ENCODE measurements around the gene EXOC3L1. TPM values are rescaled to one million over a fixed set of nuclear protein-coding genes. Genes with fewer than 3 reads are reported as not detected.

EXOC3L1 gene
- polyA plus RNA-seq, 3 donors, result 4.3 to 6.3 (median 6.1) TPM

DNA sequence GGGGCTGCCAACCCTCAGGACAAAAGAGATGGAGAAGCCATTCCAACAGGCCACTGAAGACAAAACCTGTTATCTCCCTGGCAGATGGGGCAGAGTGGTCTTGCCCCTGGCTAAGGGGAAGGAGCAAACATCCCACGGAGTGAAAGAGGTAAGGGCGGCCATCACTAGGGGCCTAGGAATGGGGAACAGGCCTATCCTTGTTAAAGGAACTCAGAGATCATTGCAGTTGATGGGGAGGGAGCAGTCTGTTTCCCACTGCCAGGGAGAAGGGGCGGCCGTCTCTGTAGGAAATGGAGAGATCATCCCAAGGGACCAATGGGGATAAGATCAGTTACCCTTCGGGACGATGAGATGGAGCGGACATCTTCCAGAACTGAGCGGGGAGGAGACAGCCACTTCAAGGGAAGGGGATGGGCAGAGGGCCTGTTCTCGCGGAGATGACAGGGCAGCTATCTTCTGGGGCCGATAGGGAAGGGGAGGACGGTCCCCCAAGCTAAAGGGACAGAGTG is 36.4 kb upstream of the EXOC3L1 start:
- peak in 2 of 11 donors; percentile 13 to 31 for DNase-seq (ENCODE audit: extremely low read depth in 1 of 11, low read depth in 9 of 11, low spot score in 4 of 11)

DNA sequence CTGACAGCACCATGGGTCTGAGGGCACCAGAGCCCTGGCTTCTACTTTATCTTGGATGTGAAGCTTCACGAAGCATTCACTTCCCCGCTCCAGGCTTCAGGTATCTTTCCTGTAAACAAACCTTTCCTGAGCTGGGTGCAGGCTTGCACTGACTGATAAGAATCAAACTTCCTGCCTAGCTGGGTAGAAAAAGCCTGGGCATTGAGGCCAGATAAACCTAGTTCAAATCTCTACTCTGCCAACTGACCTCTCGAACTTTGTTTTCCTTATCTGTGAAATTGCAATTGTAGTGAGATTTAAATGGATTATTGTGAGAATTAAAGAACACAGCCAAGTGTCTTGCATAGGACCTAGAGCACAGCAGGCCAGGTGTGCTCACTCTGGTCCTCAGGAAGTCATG is 34.1 kb upstream of the EXOC3L1 start:
- DNase-seq (ENCODE audit: extremely low read depth in 1 of 11, low read depth in 9 of 11, low spot score in 4 of 11), result no peak

DNA sequence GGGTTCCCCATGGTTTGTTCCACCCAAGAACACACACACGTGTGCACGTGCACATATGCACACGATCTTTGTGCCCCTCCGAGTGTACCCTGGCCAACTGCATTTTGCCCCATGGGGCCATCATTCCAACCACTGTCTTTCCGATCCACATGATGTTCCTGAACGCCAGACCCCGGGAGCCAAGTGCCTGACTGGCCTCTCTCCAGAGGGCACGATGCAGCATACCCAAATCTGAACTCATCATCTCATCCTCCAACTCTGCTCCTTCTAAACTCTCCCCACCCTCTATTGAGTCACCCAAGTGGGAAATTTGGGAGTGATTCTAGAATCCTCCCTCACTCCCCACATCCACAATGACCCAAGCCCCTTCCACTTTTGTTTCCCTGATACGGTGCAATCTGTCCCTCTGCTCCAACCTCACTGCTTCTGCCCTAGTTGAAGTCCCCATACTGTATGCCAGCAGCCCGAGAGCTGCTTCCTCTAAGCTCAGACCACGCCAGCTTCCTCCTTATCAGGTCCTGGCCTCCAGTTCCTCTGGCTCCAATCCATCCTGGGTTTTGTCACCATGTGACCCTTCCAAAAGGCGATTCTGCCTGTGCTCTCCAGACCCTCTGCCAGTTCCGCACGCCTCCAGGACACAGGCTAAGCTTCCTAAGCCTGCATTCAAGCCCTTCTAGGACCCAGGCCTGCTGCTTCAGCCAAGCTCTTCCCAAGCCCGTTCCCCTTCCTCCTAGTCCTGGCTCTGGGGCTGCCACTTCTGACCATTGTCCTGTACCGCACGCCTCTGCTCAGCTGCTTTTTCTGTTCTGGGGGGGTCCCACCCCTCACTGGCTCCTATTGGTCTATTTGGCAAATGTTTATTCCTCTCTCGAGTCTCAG is 26.9 kb upstream of the EXOC3L1 start:
- no peak for DNase-seq (ENCODE audit: extremely low read depth in 1 of 11, low read depth in 9 of 11, low spot score in 4 of 11)

DNA sequence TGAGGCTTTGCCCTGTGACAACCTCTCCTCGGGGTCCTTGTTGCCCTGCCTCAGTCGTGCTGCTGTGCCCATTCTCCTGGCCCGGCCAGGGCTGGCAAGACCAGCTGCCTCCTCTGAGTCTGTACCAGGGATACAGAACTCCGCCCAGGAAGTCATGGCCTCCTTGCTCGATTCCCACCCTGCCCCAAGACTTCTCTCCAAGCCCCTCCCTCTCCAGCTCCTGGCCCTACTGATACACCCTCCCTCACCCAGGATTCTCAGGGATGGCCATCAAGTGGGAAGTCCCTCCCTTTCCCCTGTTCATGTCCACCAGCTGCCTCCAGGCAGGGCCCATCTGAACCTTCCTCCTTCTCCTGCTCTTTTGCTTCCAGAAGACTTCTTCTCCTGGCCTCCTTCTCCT is 25.8 kb upstream of the EXOC3L1 start:
- no peak for DNase-seq (ENCODE audit: extremely low read depth in 1 of 11, low read depth in 9 of 11, low spot score in 4 of 11)

DNA sequence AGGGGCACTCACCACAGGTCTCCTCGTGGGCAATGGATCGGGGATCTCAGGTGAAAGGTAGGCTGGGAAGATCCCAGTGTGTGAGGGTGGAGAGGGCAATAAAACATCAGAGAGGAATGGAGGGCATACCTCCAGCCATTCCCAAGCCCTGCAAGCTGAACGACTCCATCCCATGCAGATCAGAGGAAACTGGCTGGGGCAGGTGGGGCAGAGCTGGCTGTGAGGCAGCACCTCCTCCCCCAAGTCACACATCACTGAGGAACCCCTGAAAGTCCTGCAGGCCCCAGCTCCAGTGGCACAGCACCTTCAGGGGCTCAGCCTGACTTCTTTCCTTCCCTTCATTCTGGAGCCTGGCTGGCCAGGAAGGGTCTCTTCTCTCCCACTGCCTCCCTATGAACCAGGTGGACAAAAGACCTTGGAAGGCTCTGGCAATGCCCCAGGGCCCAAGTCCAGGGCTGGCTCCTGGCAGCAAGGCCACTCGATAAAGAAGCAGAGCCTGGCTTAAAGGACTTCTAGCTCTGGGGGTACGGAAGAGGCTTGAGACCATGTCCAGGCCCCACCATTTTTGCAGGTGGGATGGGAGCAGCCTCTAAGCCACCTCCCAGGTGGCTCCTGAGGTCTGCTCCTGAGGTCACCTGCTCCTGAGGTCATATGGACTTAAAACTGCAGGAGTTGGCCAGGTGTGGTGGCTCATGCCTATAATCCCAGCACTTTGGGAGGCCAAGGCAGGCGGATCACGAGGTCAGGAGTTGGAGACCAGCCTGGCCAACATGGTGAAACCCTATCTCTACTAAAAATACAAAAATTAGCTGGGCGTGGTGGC is 23.5 kb upstream of the EXOC3L1 start:
- no peak for DNase-seq (ENCODE audit: extremely low read depth in 1 of 11, low read depth in 9 of 11, low spot score in 4 of 11)

DNA sequence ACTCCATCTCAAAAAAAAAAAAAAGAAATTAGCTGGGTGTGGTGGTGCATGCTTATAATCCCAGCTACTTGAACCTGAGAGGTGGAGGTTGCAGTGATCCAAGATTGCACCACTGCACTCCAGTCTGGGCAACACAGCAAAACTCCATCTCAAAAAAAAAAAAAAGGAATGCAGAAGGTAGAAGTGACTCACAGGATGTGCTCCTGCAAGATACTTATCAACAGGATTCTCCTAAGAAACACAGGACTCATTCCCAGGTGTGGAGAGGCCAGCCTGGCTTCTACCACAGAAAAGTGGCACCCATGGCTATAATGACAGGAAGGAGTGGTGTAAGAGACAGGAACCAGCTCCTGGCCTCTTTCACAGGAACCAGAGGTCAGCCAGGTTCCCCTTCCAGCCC is 22.8 kb upstream of the EXOC3L1 start:
- DNase-seq (ENCODE audit: extremely low read depth in 1 of 11, low read depth in 9 of 11, low spot score in 4 of 11), result no peak

DNA sequence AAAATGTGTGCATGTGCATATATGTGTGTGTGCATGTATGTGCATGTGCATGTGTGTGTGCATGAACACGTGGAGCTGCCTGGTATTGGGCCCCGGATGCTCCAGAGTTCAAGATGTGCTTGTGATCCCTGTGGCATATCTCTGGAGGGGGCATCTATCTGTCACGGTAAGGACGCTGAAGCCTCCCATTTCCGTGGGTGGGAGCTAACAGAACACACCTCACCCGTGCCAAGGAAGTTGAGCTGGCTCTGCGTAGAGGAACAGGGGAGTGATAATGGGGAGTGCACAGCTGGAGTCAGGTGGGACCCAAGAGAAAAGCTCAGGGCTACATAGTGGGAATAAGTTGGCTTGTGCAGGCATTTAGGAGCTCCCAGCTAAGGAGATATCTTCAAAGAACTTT is 21.7 kb upstream of the EXOC3L1 start:
- DNase-seq (ENCODE audit: extremely low read depth in 1 of 11, low read depth in 9 of 11, low spot score in 4 of 11), result no peak

DNA sequence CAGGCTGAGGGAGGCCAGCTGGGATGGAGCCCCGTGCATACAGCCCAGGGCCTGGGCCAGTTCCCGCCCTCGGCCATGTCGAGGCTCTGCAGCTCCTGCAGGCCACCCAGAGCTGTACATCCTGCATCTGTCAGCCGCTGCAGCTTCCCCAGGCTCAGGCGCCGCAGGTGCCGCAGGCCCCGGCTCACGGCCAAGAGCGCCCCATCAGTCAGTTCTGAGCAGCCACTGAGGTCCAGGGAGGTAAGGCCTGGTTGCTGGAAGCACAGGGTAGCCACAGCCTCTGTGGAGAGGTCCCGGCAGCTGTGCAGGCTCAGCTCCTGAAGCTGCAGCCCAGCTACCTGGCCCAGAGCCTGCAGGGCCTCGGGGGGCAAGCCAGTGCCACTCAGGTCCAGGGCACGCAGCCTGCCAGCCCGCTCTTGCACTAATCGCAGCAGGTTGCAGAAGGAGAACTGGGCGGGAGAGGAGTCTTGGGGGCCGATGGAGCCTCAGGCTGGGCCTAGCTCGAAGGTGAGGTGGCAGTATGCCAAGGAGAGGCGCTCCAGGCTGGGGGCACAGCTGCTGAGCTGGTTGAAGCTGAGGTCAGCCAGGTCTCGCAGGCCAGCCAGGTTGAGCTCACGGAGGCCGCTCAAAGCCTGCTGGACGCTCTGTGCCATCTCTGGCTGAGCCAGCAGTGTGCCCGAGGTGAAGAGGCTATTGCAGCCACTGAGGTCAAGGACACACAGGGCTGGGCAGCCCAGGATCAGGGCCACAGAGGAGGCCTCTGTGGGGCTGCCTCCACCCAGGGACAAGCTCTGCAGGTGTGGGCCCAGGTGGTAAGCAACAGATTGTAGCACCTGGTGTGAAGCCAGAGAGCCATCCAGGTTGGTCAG is 20.4 kb upstream of the EXOC3L1 start:
- DNase-seq (ENCODE audit: extremely low read depth in 1 of 11, low read depth in 9 of 11, low spot score in 4 of 11), result no peak

DNA sequence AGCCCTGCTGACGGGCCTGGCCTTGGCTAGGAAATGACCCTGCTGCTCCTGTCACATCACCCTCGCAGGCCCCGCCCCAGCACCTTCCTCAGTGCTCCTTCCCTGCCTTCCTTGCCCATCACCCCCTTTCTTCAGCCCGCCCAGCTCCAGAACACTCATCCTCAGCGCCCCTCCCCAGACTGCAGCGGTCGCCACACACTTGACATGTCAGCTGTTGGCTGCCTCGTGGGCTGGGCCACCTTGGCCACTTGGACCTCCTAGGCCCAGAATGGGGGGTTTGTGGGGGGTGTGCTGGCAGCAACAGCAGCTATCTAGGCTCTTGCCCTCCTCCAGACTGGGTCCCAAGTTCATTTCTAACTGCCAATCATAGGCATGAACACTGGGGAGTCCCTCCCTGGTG is 19.6 kb upstream of the EXOC3L1 start:
- DNase-seq (ENCODE audit: extremely low read depth in 1 of 11, low read depth in 9 of 11, low spot score in 4 of 11), result no peak

DNA sequence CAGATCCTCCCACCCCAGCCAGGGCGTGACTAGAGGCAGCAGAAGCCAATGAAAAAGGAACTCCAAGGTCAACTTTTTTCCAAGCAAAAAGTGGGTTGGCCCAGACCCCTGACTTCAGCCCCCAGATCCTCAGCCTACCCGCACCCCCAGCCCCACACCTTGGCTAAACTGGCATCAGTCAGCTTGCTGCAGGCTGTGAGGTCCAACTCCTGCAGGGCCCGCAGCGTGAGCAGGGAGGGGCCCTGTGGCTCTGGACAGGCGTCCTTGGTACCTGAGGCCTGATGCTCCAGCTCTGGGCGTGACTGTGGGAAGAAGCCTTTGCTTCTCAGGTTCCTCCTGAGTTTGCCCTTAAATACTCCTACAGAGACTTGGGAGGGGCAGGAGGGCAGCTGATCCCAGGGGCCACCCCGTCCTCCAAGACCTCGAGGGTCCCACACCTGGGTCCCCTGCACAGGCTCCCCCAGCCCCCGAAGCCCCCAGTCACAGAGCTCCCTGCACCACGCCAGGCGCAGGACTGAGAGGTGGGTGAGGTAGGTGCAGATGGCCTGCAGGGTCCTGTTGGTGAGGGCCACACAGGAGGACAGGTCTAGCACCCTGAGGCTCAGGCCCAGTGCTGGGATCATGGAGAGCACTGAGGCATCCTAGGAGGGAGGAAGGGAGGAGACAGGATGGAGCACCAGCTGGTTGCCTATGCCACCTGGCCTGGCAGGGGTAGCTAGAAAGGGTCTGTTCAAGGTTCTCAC is 18.4 kb upstream of the EXOC3L1 start:
- no peak for DNase-seq (ENCODE audit: extremely low read depth in 1 of 11, low read depth in 9 of 11, low spot score in 4 of 11)

DNA sequence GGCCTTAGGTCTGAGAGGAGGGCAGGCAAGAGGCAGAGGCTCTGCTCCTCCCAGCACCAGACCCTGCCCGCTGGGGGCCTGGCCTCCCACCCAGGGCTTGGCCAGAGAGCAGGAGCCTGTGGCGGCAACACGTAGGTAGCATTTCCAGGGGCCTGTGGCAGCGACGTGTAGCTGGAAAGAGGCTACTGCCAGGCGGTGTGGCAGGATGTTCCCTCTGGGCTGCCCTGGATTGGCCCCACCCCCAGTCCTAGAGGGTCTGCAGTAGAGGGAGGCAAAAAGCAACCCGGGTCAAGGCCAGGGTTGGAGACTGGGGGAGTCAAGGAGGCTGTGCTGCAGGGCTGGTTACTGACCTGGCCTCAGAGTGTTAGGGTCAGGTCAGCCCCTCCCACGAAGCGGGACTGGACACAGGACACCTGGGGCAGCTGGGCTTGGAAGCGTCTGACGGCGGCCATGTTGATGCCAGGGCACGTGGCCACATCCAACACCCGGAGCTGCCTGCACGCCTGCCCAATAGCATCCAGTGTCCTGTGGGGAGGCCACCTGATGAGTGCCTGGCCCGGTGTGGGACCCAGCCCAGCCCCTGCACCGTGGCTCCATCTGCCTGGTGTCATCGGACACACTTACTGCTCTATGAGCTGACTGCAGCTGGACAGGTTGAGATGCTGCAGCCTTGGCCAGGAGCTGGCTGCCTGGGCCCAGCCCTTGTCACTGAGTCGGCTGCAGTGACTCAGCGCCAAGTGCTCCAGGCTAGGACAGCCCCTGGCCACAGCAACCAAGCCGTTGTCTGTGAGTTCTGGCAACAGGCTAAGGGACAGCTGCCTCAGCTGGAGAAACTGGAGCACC is 17.5 kb upstream of the EXOC3L1 start:
- DNase-seq (ENCODE audit: extremely low read depth in 1 of 11, low read depth in 9 of 11, low spot score in 4 of 11), result no peak

DNA sequence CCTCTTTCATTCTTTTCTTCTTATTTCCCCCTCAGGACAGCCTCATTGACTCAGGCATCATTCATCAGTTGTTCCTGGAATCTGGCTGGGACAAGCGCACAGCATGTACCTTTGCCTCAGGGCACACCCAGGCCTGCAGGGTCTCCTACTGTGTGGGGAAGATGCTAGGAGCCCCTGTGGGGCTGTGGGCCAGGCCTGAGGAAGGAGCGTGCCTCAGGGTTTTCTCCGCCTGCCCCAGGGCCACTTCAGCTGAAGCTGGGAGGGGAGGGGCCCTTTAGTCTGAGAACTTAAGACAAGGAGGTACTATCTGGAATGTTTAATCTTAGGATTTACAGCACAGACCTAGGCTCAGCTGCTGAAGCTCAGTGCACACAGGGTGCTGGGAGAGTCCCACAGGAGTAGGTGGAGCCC is 16.9 kb upstream of the EXOC3L1 start:
- DNase-seq (ENCODE audit: extremely low read depth in 1 of 11, low read depth in 9 of 11, low spot score in 4 of 11), result no peak

DNA sequence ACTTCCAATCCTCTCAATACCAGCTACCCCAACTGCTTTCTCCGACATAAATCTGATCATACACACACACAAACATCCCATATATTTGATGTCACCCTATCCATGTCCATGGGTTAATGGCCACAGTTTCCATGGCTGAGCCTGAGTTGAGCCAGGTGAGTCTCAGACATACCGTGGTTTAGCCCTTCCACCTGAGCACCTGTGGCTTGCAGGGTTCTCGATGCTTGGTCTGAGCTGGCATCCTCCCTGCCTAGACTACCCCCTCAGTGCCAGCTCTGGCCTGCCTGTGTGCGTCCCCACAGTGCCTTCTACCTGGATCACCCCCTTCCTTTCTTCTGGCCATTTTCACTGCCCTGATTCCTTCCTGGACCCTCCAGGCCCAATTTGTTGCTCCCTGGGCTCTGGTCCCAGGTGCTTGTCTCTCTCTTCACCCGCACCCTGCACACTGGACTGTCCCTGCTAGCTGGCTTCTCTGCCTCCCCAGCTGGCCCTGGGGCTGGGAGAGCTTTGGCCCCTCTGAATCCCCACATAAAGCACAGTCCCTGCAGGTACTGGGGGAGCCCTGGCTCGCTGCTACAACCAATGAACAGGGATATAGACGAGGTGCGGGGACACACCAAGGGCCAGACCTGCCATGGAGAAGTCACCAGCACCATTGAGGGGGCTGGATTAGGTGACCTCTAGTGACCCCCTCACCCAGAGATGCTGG is 16.3 kb upstream of the EXOC3L1 start:
- no peak for DNase-seq (ENCODE audit: extremely low read depth in 1 of 11, low read depth in 9 of 11, low spot score in 4 of 11)

DNA sequence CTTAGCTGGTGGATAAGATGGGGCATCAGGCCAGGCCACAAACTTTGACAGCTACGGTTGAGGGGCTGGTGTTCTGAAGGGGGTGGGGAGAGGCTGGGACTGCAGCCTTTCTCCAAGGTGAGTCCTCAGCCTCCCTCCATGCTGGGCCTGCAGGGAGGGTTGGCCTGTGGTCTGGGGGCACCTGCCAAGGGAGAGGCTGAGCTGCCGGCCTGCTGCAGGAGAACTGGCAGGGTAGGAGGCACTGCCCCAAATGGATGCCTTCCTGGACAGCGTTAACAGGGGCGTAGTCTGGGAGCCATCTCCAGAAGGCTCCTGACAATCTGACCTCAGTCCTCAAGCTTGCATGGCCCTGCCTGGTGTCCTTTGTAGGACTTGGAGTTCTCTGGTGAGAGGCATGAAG is 14.1 kb upstream of the EXOC3L1 start:
- no peak for DNase-seq (ENCODE audit: extremely low read depth in 1 of 11, low read depth in 9 of 11, low spot score in 4 of 11)

DNA sequence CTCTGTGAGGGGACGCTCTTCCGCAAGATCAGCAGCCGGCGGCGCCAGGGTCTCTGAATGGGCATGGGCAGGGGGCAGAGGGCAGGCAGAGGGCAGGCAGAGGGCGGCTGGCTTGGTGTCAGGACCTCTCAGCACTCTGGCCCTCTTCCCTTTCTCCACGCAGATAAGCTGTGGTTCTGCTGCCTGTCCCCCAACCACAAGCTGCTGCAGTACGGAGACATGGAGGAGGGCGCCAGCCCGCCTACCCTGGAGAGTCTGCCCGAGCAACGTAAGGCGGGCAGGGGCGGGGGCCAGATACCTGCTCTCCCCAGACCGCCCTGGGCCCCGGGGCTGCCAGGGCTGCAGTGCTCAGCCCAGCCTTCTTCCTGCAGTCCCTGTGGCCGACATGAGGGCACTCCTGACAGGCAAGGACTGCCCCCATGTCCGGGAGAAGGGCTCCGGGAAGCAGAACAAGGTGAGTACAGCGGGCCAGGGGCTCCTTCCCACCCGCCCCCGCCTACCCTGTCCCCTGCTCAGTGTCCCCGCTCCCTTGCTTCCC is 13.1 kb upstream of the EXOC3L1 start:
- DNase-seq (ENCODE audit: extremely low read depth in 1 of 11, low read depth in 9 of 11, low spot score in 4 of 11), result no peak

DNA sequence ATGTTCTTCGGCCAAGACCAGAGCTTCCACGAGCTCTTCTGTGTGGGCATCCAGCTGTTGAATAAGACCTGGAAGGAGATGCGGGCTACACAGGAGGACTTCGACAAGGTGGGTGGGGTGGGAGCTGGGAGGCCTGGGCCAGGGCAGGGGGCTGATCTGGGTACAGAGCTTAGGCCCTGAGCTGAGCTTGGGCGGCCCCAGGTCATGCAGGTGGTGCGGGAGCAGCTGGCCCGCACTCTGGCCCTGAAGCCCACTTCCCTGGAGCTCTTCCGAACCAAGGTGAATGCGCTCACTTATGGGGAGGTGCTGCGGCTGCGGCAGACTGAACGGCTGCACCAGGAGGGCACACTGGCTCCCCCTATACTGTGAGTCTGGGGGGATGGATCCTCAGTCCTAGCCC is 12.5 kb upstream of the EXOC3L1 start:
- DNase-seq (ENCODE audit: extremely low read depth in 1 of 11, low read depth in 9 of 11, low spot score in 4 of 11), result no peak

All from renal cortex interstitium (tissue), 11 donors.